SU-DHL-6 (cell line): ENCODE measurements around the gene ITGB1.

ENCODE experiments used
- H2AFZ ChIP-seq: fragments of 200-600 bp; sonication (generic); 2 replicates; pipeline ENCODE4 v1.6.1; 2014; ENCODE audit warnings: low read depth, mild to moderate bottlenecking, moderate library complexity, mixed read lengths, antibody characterized with exemption, low read length; ENCODE audit not compliant: severe bottlenecking
- H3F3A ChIP-seq: fragments of 200-600 bp; shearing (Covaris generic); 2 replicates; pipeline ENCODE4 v1.6.0; 2016; ENCODE audit warnings: antibody characterized with exemption, mild to moderate bottlenecking; ENCODE audit not compliant: insufficient read depth
- H3K27ac ChIP-seq: fragments of 200-600 bp; sonication (generic); 2 replicates; pipeline ENCODE4 v1.5.1; 2016; ENCODE audit warnings: low read depth, mild to moderate bottlenecking, low read length, moderate library complexity, mixed read lengths
- H3K27me3 ChIP-seq: fragments of 200-600 bp; sonication (generic), shearing (Covaris generic); 2 replicates; pipeline ENCODE4 v1.6.0; 2014; ENCODE audit warnings: mild to moderate bottlenecking, low read length
- H3K36me3 ChIP-seq: fragments of 200-600 bp; sonication (generic); 2 replicates; pipeline ENCODE4 v1.6.1; 2014; ENCODE audit warnings: mild to moderate bottlenecking, low read length, mixed read lengths
- H3K4me2 ChIP-seq: fragments of 300-600, 200-600 bp; shearing (Covaris generic), sonication (generic); 2 replicates; pipeline ENCODE4 v1.6.0; 2014; ENCODE audit warnings: low read length, low read depth, mild to moderate bottlenecking; ENCODE audit not compliant: poor library complexity, severe bottlenecking
- H3K4me3 ChIP-seq: fragments of 200-600 bp; sonication (generic); 2 replicates; pipeline ENCODE4 v1.5.1; 2014; ENCODE audit warnings: antibody characterized with exemption, low read length, mild to moderate bottlenecking, mixed read lengths; ENCODE audit not compliant: insufficient read depth, poor library complexity, severe bottlenecking
- H3K79me2 ChIP-seq: fragments of 200-600 bp; sonication (generic); 2 replicates; pipeline ENCODE4 v1.6.1; 2014; ENCODE audit warnings: mild to moderate bottlenecking, low read length, moderate library complexity; ENCODE audit not compliant: insufficient read depth
- H3K9ac ChIP-seq: fragments of 200-600 bp; sonication (generic); 2 replicates; pipeline ENCODE4 v1.7.0; 2014; ENCODE audit warnings: mild to moderate bottlenecking, low read length
- H3K9me2 ChIP-seq: fragments of 200-600 bp; sonication (generic); replicated peaks from 2 replicates; pipeline ENCODE4 v1.6.1; 2014; ENCODE audit warnings: low read length; ENCODE audit not compliant: insufficient read depth
- H3K9me3 ChIP-seq: fragments of 200-600 bp; sonication (generic); 2 replicates; pipeline ENCODE4 v1.6.1; 2014; ENCODE audit warnings: low read length, mixed read lengths; ENCODE audit not compliant: insufficient read depth
- H4K20me1 ChIP-seq: fragments of 200-600 bp; sonication (generic); 2 replicates; pipeline ENCODE4 v1.6.1; 2014; ENCODE audit warnings: low read depth, mild to moderate bottlenecking, antibody characterized with exemption, low read length, moderate library complexity, mixed read lengths
- EZH2phosphoT487 ChIP-seq: fragments of 200-600 bp; sonication (generic), shearing (Covaris generic); conservative IDR thresholded peaks from 2 replicates; pipeline ENCODE4 v1.6.1; 2018; ENCODE audit warnings: mild to moderate bottlenecking, antibody characterized with exemption, low read length, moderate library complexity, mixed read lengths
- TF ChIP-seq, protein P1 (sequence below): fragments of 200-600 bp; sonication (generic); IDR thresholded peaks from one replicate; pipeline ENCODE4 v1.5.1; 2017; ENCODE audit warnings: antibody characterized with exemption, mild to moderate bottlenecking, low read length, moderate library complexity; ENCODE audit not compliant: insufficient read depth, poor library complexity, severe bottlenecking

The ITGB1 gene

DNA sequence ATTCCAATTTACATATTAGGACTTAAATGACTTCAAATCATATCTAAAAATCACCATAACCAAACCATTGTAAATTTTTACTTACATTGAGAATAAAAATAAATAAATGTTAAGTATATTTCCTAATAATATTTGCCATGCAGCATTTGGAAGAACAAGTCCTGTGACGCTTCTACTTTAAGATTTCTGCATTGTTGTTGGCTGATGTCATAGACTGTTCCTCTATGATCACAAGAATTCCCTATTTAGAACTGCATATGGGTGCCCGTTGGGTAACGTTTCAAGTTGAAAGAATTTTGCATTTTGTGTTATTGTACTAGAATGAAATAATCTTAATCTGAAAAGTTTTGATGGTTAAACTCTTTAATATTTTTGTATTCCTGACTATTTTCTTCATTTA lies 5.1 kb upstream of the ITGB1 start:
- no peak overlapping the region for H3K4me2 ChIP-seq
- H3K79me2 ChIP-seq: no peaks in the 10 kb centered on the region
- TF ChIP-seq EZH2phosphoT487: no peak
- TF ChIP-seq, protein P1, sequence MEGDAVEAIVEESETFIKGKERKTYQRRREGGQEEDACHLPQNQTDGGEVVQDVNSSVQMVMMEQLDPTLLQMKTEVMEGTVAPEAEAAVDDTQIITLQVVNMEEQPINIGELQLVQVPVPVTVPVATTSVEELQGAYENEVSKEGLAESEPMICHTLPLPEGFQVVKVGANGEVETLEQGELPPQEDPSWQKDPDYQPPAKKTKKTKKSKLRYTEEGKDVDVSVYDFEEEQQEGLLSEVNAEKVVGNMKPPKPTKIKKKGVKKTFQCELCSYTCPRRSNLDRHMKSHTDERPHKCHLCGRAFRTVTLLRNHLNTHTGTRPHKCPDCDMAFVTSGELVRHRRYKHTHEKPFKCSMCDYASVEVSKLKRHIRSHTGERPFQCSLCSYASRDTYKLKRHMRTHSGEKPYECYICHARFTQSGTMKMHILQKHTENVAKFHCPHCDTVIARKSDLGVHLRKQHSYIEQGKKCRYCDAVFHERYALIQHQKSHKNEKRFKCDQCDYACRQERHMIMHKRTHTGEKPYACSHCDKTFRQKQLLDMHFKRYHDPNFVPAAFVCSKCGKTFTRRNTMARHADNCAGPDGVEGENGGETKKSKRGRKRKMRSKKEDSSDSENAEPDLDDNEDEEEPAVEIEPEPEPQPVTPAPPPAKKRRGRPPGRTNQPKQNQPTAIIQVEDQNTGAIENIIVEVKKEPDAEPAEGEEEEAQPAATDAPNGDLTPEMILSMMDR: no peak
- no peaks in the 10 kb centered on the region for H3K27me3 ChIP-seq
- no peak overlapping the region for H2AFZ ChIP-seq
- H3K9ac ChIP-seq: no peak overlapping the region
- no peaks in the 10 kb centered on the region for H4K20me1 ChIP-seq
- H3K9me3 ChIP-seq: no peaks in the 10 kb centered on the region
- H3K9me2 ChIP-seq: no peaks in the 10 kb centered on the region
- no peak overlapping the region for H3K4me3 ChIP-seq
- H3K27ac ChIP-seq: no peak overlapping the region
- no peaks in the 10 kb centered on the region; the same call in 1 of the 2 replicates for H3F3A ChIP-seq
- H3K36me3 ChIP-seq: no peaks in the 10 kb centered on the region

DNA sequence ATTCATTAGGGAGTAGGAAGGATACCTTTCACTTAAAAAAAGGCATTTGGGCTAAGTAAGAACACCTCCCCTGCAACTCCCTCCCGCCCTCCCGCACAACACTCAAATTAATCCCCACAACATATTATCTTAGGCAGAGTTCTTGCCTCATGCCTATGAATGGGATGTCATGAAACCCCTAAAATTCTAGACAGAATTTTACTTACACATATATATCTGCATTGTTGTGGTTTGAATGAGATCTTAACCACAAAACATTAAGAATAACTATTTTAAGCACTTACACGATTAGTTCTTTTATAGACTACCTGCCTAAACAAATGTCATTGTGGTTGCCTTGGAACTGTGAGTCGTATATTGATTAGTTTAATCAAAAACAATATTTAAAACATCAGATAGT lies 4.5 kb upstream of the ITGB1 start:
- Histone ChIP-seq H3K36me3 (no peaks in the 10 kb centered on the region), H4K20me1 (no peaks in the 10 kb centered on the region), H3K79me2 (no peaks in the 10 kb centered on the region), H3K4me3 (no peak overlapping the region), H2AFZ (no peak overlapping the region), H3K9me2 (no peaks in the 10 kb centered on the region), H3F3A (no peaks in the 10 kb centered on the region; the same call in 1 of the 2 replicates), H3K4me2 (no peak overlapping the region), H3K27ac (no peak overlapping the region), H3K9me3 (no peaks in the 10 kb centered on the region), H3K27me3 (no peaks in the 10 kb centered on the region), H3K9ac (no peak overlapping the region)
- TF ChIP-seq, protein P1: no peak
- TF ChIP-seq EZH2phosphoT487: no peak

DNA sequence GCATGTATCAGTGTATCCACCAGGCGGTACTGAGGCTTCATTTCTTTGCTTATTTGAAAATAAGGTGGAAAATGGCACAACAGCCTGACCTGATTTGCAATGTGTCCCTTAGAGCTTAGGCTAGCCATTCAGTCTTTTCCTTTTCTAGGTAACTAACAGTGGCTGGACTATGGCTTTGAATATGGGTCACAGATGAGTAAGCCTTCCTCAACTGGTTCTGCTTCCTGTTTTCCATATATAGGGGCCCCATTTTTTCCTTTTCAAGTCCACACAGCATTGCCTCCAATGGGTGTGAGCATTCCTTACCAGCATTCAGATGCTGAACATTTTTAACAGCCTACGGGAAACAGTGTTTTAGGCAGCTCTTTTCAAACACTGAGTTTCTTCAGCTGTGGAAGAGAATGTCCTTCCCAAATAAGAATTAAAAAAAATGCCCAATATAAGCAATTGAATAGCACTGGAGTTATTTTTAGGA lies 3.9 kb upstream of the ITGB1 start:
- no peak overlapping the region for H3K9ac ChIP-seq
- no peak for TF ChIP-seq EZH2phosphoT487
- TF ChIP-seq, protein P1: no peak

More for the DNA sequence above, 3.9 kb upstream of the ITGB1 start:
- no peaks in the 10 kb centered on the region; the same call in 1 of the 2 replicates for H3F3A ChIP-seq
- H3K79me2 ChIP-seq: no peaks in the 10 kb centered on the region
- no peaks in the 10 kb centered on the region for H3K27me3 ChIP-seq
- H3K9me2 ChIP-seq: no peaks in the 10 kb centered on the region
- H4K20me1 ChIP-seq: no peaks in the 10 kb centered on the region
- H3K9me3 ChIP-seq: no peaks in the 10 kb centered on the region
- no peak overlapping the region for H3K4me3 ChIP-seq
- H2AFZ ChIP-seq: no peak overlapping the region
- no peak overlapping the region for H3K4me2 ChIP-seq
- H3K36me3 ChIP-seq: no peaks in the 10 kb centered on the region
- H3K27ac ChIP-seq: no peak overlapping the region
